ENCODE measurements around the gene PKP2. TPM values are rescaled to one million over a fixed set of nuclear protein-coding genes. Genes with fewer than 3 reads are reported as not detected.

The PKP2 gene
- total and polyA plus RNA-seq, 2 donors (not counting 3 experiments of a cell fraction or from before 2014, with no cell fraction given): 1.4 to 6.5 TPM

GRCh38 chr12:32868885-32869284 lies 27.7 kb downstream of the PKP2 start:
- Histone ChIP-seq H3K9ac (replicated peaks; ENCODE audit: extremely low read depth, insufficient read depth, low read length) (no peak overlapping the region), H3K9me1 (replicated peaks; ENCODE audit: control insufficient read depth, extremely low read depth, insufficient read depth, low read length) (no peaks in the 10 kb centered on the region), H4K20me1 (replicated peaks; ENCODE audit: control insufficient read depth, extremely low read depth, insufficient read depth, low read length) (no peaks in the 10 kb centered on the region), H3K9me3 (replicated peaks; ENCODE audit: control insufficient read depth, insufficient read depth, low read length) (no peaks in the 10 kb centered on the region), H2AFZ (ENCODE audit: low read depth, low read length) (no peak overlapping the region), H3K27me3 (ENCODE audit: control insufficient read depth in 2 of 2, insufficient read depth in 2 of 2, low read length in 2 of 2) (no peaks in the 10 kb centered on the region), H3K36me3 (ENCODE audit: control insufficient read depth in 2 of 2, extremely low read depth in 1 of 2, insufficient read depth in 2 of 2, low read length in 2 of 2) (no peaks in the 10 kb centered on the region), H3K27ac (ENCODE audit: insufficient read depth, low read depth, low read length) (no peak overlapping the region), H3K4me1 (ENCODE audit: control insufficient read depth, extremely low read depth, insufficient read depth, low read length) (no peaks in the 10 kb centered on the region), H3K79me2 (ENCODE audit: control insufficient read depth, insufficient read depth, low read length) (no peaks in the 10 kb centered on the region), H3K4me2 (ENCODE audit: insufficient read depth, low read length) (no peak overlapping the region), H3K4me3 (replicated peaks in 1 of 3; ENCODE audit: insufficient read depth in 1 of 3, low read depth in 1 of 3, low read length in 3 of 3) (no peak overlapping the region)
- dilution Hi-C loops (cut with MboI; ENCODE audit: extremely low pct_ligation_motif_present, low sequenced_read_pairs): no loop called here
- FAIRE-seq: no peak
- no TSS peak for BruUV-seq (replicated peaks)
- intact Hi-C loops (cut with micrococcal nuclease): no loop called here
- DNase-seq (ENCODE audit: low read depth, low spot score): no peak
- TF ChIP-seq FOS (IDR thresholded peaks at IDR 0.05; ENCODE audit: borderline replicate concordance, insufficient read depth, low read length): no peak
- TF ChIP-seq POLR2AphosphoS5 (IDR thresholded peaks at IDR 0.05; ENCODE audit: insufficient read depth, low read depth, low read length): no peak
- TF ChIP-seq MAX (IDR thresholded peaks at IDR 0.05; ENCODE audit: insufficient read depth, insufficient read length): no peak
- no peak for TF ChIP-seq EZH2 (IDR thresholded peaks at IDR 0.05; ENCODE audit: borderline replicate concordance, low read depth, low read length, severe bottlenecking)
- TF ChIP-seq GATA2 (IDR thresholded peaks at IDR 0.05; ENCODE audit: insufficient read depth, insufficient read length, low read depth, low read length): no peak
- TF ChIP-seq MYC (IDR thresholded peaks at IDR 0.05; ENCODE audit: low read depth, low read length): no peak
- TF ChIP-seq CTCF (IDR thresholded peaks at IDR 0.05; ENCODE audit: extremely low read depth in 1 of 2, insufficient read depth in 1 of 2, low read depth in 1 of 2, low read length in 2 of 2): no peak
- TF ChIP-seq POLR2A (IDR thresholded peaks at IDR 0.05; ENCODE audit: low read depth, low read length): no peak
- no peak for TF ChIP-seq JUN (IDR thresholded peaks at IDR 0.05; ENCODE audit: borderline replicate concordance, insufficient read depth, insufficient read length, low read depth)
- ChIA-PET CTCF (no interaction called here), POLR2A (no interaction called here)
